Measurements from ENCODE around the gene CTSZ. TPM values are rescaled to one million over a fixed set of nuclear protein-coding genes. Genes with fewer than 3 reads are reported as not detected.

CTSZ gene
- total and polyA plus RNA-seq, 2 of the 8 experiments (the other 6 are each of a cell fraction or from before 2014, with no cell fraction given) = 32.8 to 34.0 TPM

- Histone ChIP-seq H4K91ac (replicated peaks; ENCODE audit: insufficient read length, low read length) (no peak overlapping the region), H3K27ac (ENCODE audit: low read depth, low read length) (no peak overlapping the region), H2BK15ac (ENCODE audit: low read length) (no peak overlapping the region)
- TF ChIP-seq TAF7 (optimal IDR thresholded peaks at IDR 0.05; ENCODE audit: borderline replicate concordance, low read depth, low read length) (no peak), JUN (IDR thresholded peaks at IDR 0.05; ENCODE audit: low read depth, low read length) (no peak), BACH1 (IDR thresholded peaks at IDR 0.05; ENCODE audit: low read length) (no peak), POLR2A (IDR thresholded peaks at IDR 0.05; ENCODE audit: control extremely low read depth in 1 of 2, low read depth in 2 of 2, low read length in 2 of 2) (no peak), POU5F1 (IDR thresholded peaks at IDR 0.05; ENCODE audit: low read depth, low read length) (no peak), CTCF (IDR thresholded peaks at IDR 0.05; ENCODE audit: control extremely low read depth in 1 of 3, insufficient read depth in 1 of 3, low read depth in 1 of 3, low read length in 3 of 3) (no peak), CTBP2 (IDR thresholded peaks at IDR 0.05; ENCODE audit: borderline replicate concordance, insufficient read depth, insufficient read length, low read length) (no peak), MAX (IDR thresholded peaks at IDR 0.05) (no peak)
Measured at GRCh38 chr20:58996226-58996611, 10.8 kb downstream of the CTSZ start.

More at GRCh38 chr20:58996226-58996611, 10.8 kb downstream of the CTSZ start:
- H3K23me2 ChIP-seq (ENCODE audit: low read depth, low read length) = no peaks in the 10 kb centered on the region
- H4K20me1 ChIP-seq (replicated peaks in 1 of 2; ENCODE audit: control insufficient read depth in 1 of 2, insufficient read depth in 2 of 2, low read length in 2 of 2) = peaks cover 0 to 4% of the 10 kb centered on the region in 2 experiments
- no peak overlapping the region for H3K23ac ChIP-seq (ENCODE audit: insufficient read length)
- no peak overlapping the region for H3K56ac ChIP-seq (replicated peaks; ENCODE audit: insufficient read length, low read depth, low read length)
- FAIRE-seq = no peak
- ChIA-PET CTCF (ENCODE audit: partially characterized antibody) (interaction anchor here (0.6 to 2.0 kb wide), 5 partner anchors 12 to 95 kb away, joined by 3 to 6 read pairs (median 3); partner anchors contain the start of gene TUBB1), POLR2A (ENCODE audit: partially characterized antibody) (interaction anchor here (0.7 to 2.6 kb wide), 4 partner anchors 11 to 127 kb away, joined by 3 to 7 read pairs (median 4); no protein-coding TSS in a partner anchor)
- no peaks in the 10 kb centered on the region for H3K79me1 ChIP-seq (ENCODE audit: low read depth, low read length)
- H3K18ac ChIP-seq (ENCODE audit: extremely low read depth, low read length) = no peak overlapping the region
- H4K8ac ChIP-seq (ENCODE audit: extremely low read depth, insufficient read depth, low read length) = no peak overlapping the region
- H3K9ac ChIP-seq (replicated peaks in 1 of 4; ENCODE audit: extremely low read depth in 1 of 4, low read depth in 3 of 4, low read length in 3 of 4) = no peak overlapping the region
- H3K79me2 ChIP-seq (ENCODE audit: control insufficient read depth in 1 of 2, insufficient read depth in 2 of 2, low read length in 2 of 2) = no peaks in the 10 kb centered on the region
- no peak overlapping the region for H2BK5ac ChIP-seq (ENCODE audit: low read depth, low read length)
- no peaks in the 10 kb centered on the region for H3K27me3 ChIP-seq (replicated peaks in 1 of 4; ENCODE audit: control insufficient read depth in 3 of 4, extremely low read depth in 1 of 4, insufficient read depth in 3 of 4, low read length in 3 of 4)
- no peak overlapping the region for H2AFZ ChIP-seq (ENCODE audit: low read length)
- H3K9me3 ChIP-seq (ENCODE audit: insufficient read depth in 2 of 2, low read depth in 1 of 2, low read length in 1 of 2) = no peaks in the 10 kb centered on the region
- H2BK12ac ChIP-seq (ENCODE audit: low read depth, low read length) = no peak overlapping the region
- H2BK20ac ChIP-seq (ENCODE audit: low read length) = no peak overlapping the region
- no peak for DNase-seq (ENCODE audit: low read depth in 1 of 2, low spot score in 2 of 2)
- no peaks in the 10 kb centered on the region for H3K4me1 ChIP-seq (replicated peaks in 1 of 4; ENCODE audit: control insufficient read depth in 3 of 4, insufficient read depth in 4 of 4, low read length in 3 of 4)
- H3K4me3 ChIP-seq (ENCODE audit: extremely low read depth in 1 of 4, insufficient read depth in 2 of 4, low read depth in 3 of 4, low read length in 4 of 4) = no peak overlapping the region
- no peak overlapping the region for H2BK120ac ChIP-seq (replicated peaks; ENCODE audit: low read depth, low read length)
- no peak overlapping the region for H2AK5ac ChIP-seq (ENCODE audit: low read depth, low read length)
- no peak overlapping the region for H3K14ac ChIP-seq (ENCODE audit: insufficient read length)
- H4K5ac ChIP-seq (ENCODE audit: insufficient read length, low read depth, low read length) = no peak overlapping the region
- WGBS, 2 experiments (ENCODE audit: extremely low coverage in 1 of 2, insufficient coverage in 1 of 2, insufficient read length in 1 of 2, insufficient replicate concordance in 2 of 2, low coverage in 1 of 2, low lambda C conversion rate in 2 of 2, missing lambda C conversion rate in 1 of 2) = 89% methylated on average over 10 of the region's 12 CpGs; no CpG with 5 or more reads in 1 of the 2 experiments
- H3K4ac ChIP-seq (replicated peaks; ENCODE audit: insufficient read length, low read depth, low read length) = no peak overlapping the region
- no peak overlapping the region for H3K4me2 ChIP-seq (ENCODE audit: insufficient read depth in 1 of 2, low read depth in 2 of 2, low read length in 2 of 2)
- peaks cover 9 to 51% (median 37%) of the 10 kb centered on the region in 4 experiments; a peak in 7 of 8 replicates for H3K36me3 ChIP-seq (ENCODE audit: control insufficient read depth in 2 of 4, insufficient read depth in 4 of 4, low read length in 3 of 4)

Data from H1 (cell line).